Natural killer cell (primary cell): ENCODE measurements around the gene TMEM120B. TPM values are rescaled to one million over a fixed set of nuclear protein-coding genes. Genes with fewer than 3 reads are reported as not detected.

Experiments used
- ATAC-seq, 3 donors: fragments of 150-1000 bp in 2 of 3; fragments of 200-7000 bp in 1 of 3; cut with Tn5 transposase; 1 replicate in 1 of 3; 2 replicates in 2 of 3; pipeline ENCODE4 v1.10.0; 2021; ENCODE audit warnings: mild to moderate bottlenecking in 2 of 3, moderate library complexity in 2 of 3
- DNase-seq, 2 donors: peaks; one replicate each; pipeline versions ENCODE4 v3.0.0 to v3.0.0-alpha.2; 2013 to 2021; ENCODE audit warnings: mixed read lengths in 1 of 2
- H3K27ac ChIP-seq: one replicate; pipeline ENCODE4 v1.5.1; 2013; ENCODE audit warnings: mild to moderate bottlenecking, low read length
- H3K27me3 ChIP-seq: one replicate; pipeline ENCODE4 v1.6.1; 2013; ENCODE audit warnings: low read length; ENCODE audit not compliant: control insufficient read depth, insufficient read depth
- H3K36me3 ChIP-seq: one replicate; pipeline ENCODE4 v1.6.1; 2013; ENCODE audit warnings: low read length; ENCODE audit not compliant: control insufficient read depth, insufficient read depth
- H3K4me1 ChIP-seq: one replicate; pipeline ENCODE4 v1.6.1; 2013; ENCODE audit warnings: low read length; ENCODE audit not compliant: control insufficient read depth, insufficient read depth
- H3K4me3 ChIP-seq: one replicate; pipeline ENCODE4 v1.5.1; 2013; ENCODE audit warnings: low read length
- H3K9me3 ChIP-seq: one replicate; pipeline ENCODE4 v1.6.1; 2013; ENCODE audit warnings: low read length; ENCODE audit not compliant: control insufficient read depth, insufficient read depth
- H3K27ac Mint-ChIP-seq, 2 donors: one replicate each; pipeline ENCODE4 v1.8.0; 2022; ENCODE audit warnings: mild to moderate bottlenecking in 2 of 2, mixed read lengths in 2 of 2, moderate library complexity in 1 of 2
- H3K27me3 Mint-ChIP-seq, 2 donors: one replicate each; pipeline ENCODE4 v1.8.0; 2022; ENCODE audit warnings: low read depth in 2 of 2, mixed read lengths in 2 of 2
- H3K36me3 Mint-ChIP-seq: one replicate; pipeline ENCODE4 v1.8.0; 2022; ENCODE audit warnings: mixed read lengths
- H3K4me1 Mint-ChIP-seq, 2 donors: one replicate each; pipeline ENCODE4 v1.8.0; 2022; ENCODE audit warnings: mixed read lengths in 2 of 2
- H3K4me3 Mint-ChIP-seq: one replicate; pipeline ENCODE4 v1.8.0; 2022; ENCODE audit warnings: mild to moderate bottlenecking, moderate library complexity, mixed read lengths
- H3K9me3 Mint-ChIP-seq, 2 donors: one replicate each; pipeline ENCODE4 v1.8.0; 2022; ENCODE audit warnings: mixed read lengths in 2 of 2
- CTCF ChIP-seq: fragments of 200-600 bp; IDR thresholded peaks from one replicate; pipeline ENCODE4 v1.8.0; 2022; ENCODE audit warnings: antibody characterized with exemption
- WGBS: methylation state at CpG from one replicate; pipeline ENCODE4 v1.1.7; 2013; ENCODE audit warnings: missing lambda C conversion rate; ENCODE audit not compliant: insufficient coverage; 5-methylcytosine and 5-hydroxymethylcytosine counted together
- intact Hi-C: fragments of 100-400 bp; cut with micrococcal nuclease; formaldehyde crosslinking; loops from one replicate; pipeline ENCODE4 v1.14.2; 2022
- total RNA-seq, 4 donors: library from RNA; stranded (reverse); fragments of 120-200 nt in 1 of 4; gene quantifications; one replicate each; pipeline versions ENCODE4 v1.2.3 to v1.2.4, GENCODE V29; 2013 to 2022

The TMEM120B gene
- total RNA-seq, 3 donors from 2014 or later (not counting 1 experiment from before 2014, with no cell fraction given): 6.3 to 8.4 (median 7.9) TPM

- Mint-ChIP-seq H3K27ac (peak overlapping the region; percentile 100), H3K36me3 (no peaks in the 10 kb centered on the region), H3K9me3 (no peaks in the 10 kb centered on the region), H3K27me3 (no peaks in the 10 kb centered on the region), H3K4me1 (peaks cover 49 to 65% of the 10 kb centered on the region in 2 donors), H3K4me3 (peak overlapping the region; percentile 78)
- no peaks in the 10 kb centered on the region for H3K27me3 ChIP-seq
- DNase-seq (peak; percentile 55 to 70), ATAC-seq (peak; percentile 62 to 71 (median 62))
- H3K4me1 ChIP-seq: peaks cover 70% of the 10 kb centered on the region
- no peaks in the 10 kb centered on the region for H3K9me3 ChIP-seq
- H3K27ac ChIP-seq: peak overlapping the region; percentile 80
- no peak overlapping the region for H3K4me3 ChIP-seq
- TF ChIP-seq CTCF: no peak
- 5% methylated on average over 12 of the region's 14 CpGs for WGBS
- peaks cover 47% of the 10 kb centered on the region for H3K36me3 ChIP-seq
- intact Hi-C loops: loop anchor here (1.0 kb wide), 1 partner anchor 8 kb away; no protein-coding TSS in a partner anchor
Measured at GRCh38 chr12:121781998-121782979, 69.7 kb downstream of the TMEM120B start.

GRCh38 chr12:121783766-121784165 lies 71.2 kb downstream of the TMEM120B start:
- H3K36me3 Mint-ChIP-seq: no peaks in the 10 kb centered on the region
- H3K36me3 ChIP-seq: peaks cover 38% of the 10 kb centered on the region
- H3K27me3 Mint-ChIP-seq: no peaks in the 10 kb centered on the region
- no peaks in the 10 kb centered on the region for H3K9me3 Mint-ChIP-seq
- DNase-seq (peak in 1 of 2 donors; percentile 32), ATAC-seq (no peak)
- peak overlapping the region; percentile 100 for H3K27ac Mint-ChIP-seq
- no peak for TF ChIP-seq CTCF
- H3K9me3 ChIP-seq: no peaks in the 10 kb centered on the region
- H3K27me3 ChIP-seq: no peaks in the 10 kb centered on the region
- H3K27ac ChIP-seq: peak overlapping the region; percentile 49
- H3K4me1 ChIP-seq: peaks cover 85% of the 10 kb centered on the region
- WGBS: 66% methylated on average over 6 of the region's 6 CpGs
- H3K4me3 Mint-ChIP-seq: peak overlapping the region; percentile 73
- intact Hi-C loops: no loop called here
- H3K4me3 ChIP-seq: no peak overlapping the region
- H3K4me1 Mint-ChIP-seq: peaks cover 60 to 74% of the 10 kb centered on the region in 2 donors

- DNase-seq: peak in 1 of 2 donors; percentile 54
- Histone ChIP-seq H3K9me3 (no peaks in the 10 kb centered on the region), H3K27ac (peak overlapping the region; percentile 98), H3K36me3 (peaks cover 31% of the 10 kb centered on the region), H3K4me1 (peaks cover 92% of the 10 kb centered on the region), H3K4me3 (no peak overlapping the region), H3K27me3 (no peaks in the 10 kb centered on the region)
- WGBS: 79% methylated on average over 2 of the region's 6 CpGs
- TF ChIP-seq CTCF: no peak
- Mint-ChIP-seq H3K36me3 (no peaks in the 10 kb centered on the region), H3K27me3 (no peaks in the 10 kb centered on the region), H3K4me3 (peak overlapping the region; percentile 73), H3K27ac (peak overlapping the region; percentile 100), H3K4me1 (peaks cover 61 to 81% of the 10 kb centered on the region in 2 donors), H3K9me3 (no peaks in the 10 kb centered on the region)
- intact Hi-C loops: no loop called here
- ATAC-seq: no peak
Measured at GRCh38 chr12:121784460-121784859, 71.9 kb downstream of the TMEM120B start.
